Fibroblast of lung (primary cell): ENCODE results near the gene ACKR2. TPM values are rescaled to one million over a fixed set of nuclear protein-coding genes. Genes with fewer than 3 reads are reported as not detected.

ENCODE experiments used
- DNase-seq, 2 donors: peaks; one replicate each; pipeline versions ENCODE4 v3.0.0 to v3.0.0-alpha.2; 2010; ENCODE audit warnings: low read depth in 2 of 2
- H2AFZ ChIP-seq: 2 replicates; pipeline ENCODE4 v1.5.1; 2012; ENCODE audit warnings: low read length, control low read depth, inconsistent platforms
- H3K27ac ChIP-seq: 2 replicates; pipeline ENCODE4 v1.5.1; 2011; ENCODE audit warnings: low read length, control low read depth; ENCODE audit not compliant: insufficient read depth
- H3K27me3 ChIP-seq: 2 replicates; pipeline ENCODE4 v1.5.1; 2011; ENCODE audit warnings: mild to moderate bottlenecking, low read length; ENCODE audit not compliant: control insufficient read depth, insufficient read depth
- H3K36me3 ChIP-seq: 2 replicates; pipeline ENCODE4 v1.5.1; 2011; ENCODE audit warnings: low read length; ENCODE audit not compliant: control insufficient read depth, insufficient read depth
- H3K4me1 ChIP-seq: 2 replicates; pipeline ENCODE4 v1.5.1; 2011; ENCODE audit warnings: low read length; ENCODE audit not compliant: control insufficient read depth, insufficient read depth; ENCODE audit errors: extremely low read depth
- H3K4me2 ChIP-seq: 2 replicates; pipeline ENCODE4 v1.5.1; 2011; ENCODE audit warnings: low read length, control low read depth; ENCODE audit not compliant: insufficient read depth; ENCODE audit errors: extremely low read depth
- H3K4me3 ChIP-seq, 4 experiments: fragments of 200-600 bp in 1 of 4; sonication (generic) in 1 of 4; replicated peaks in 1 of 4; 2 replicates each; pipeline ENCODE4 v1.5.1; 2011 to 2016; ENCODE audit warnings: low read length in 4 of 4, low read depth in 3 of 4, mild to moderate bottlenecking in 3 of 4, control low read depth in 2 of 4, inconsistent platforms in 1 of 4, mixed read lengths in 1 of 4; ENCODE audit not compliant: insufficient read depth in 1 of 4; ENCODE audit errors: control extremely low read depth in 1 of 4
- H3K79me2 ChIP-seq: 2 replicates; pipeline ENCODE4 v1.5.1; 2012; ENCODE audit warnings: mild to moderate bottlenecking, low read length, inconsistent platforms; ENCODE audit not compliant: control insufficient read depth, insufficient read depth
- H3K9ac ChIP-seq: 2 replicates; pipeline ENCODE4 v1.5.1; 2011; ENCODE audit warnings: mild to moderate bottlenecking, low read length, control low read depth; ENCODE audit not compliant: insufficient read depth
- H3K9me3 ChIP-seq: 2 replicates; pipeline ENCODE4 v1.5.1; 2012; ENCODE audit warnings: low read depth, low read length; ENCODE audit not compliant: control insufficient read depth, insufficient read depth
- H4K20me1 ChIP-seq: 2 replicates; pipeline ENCODE4 v1.5.1; 2011; ENCODE audit warnings: low read length; ENCODE audit not compliant: control insufficient read depth, insufficient read depth; ENCODE audit errors: extremely low read depth
- EZH2 ChIP-seq: IDR thresholded peaks from 2 replicates; pipeline ENCODE4 v1.5.1; 2012; ENCODE audit warnings: low read length, control low read depth, mild to moderate bottlenecking; ENCODE audit errors: missing control alignments
- polyA minus RNA-seq: library from RNA; depleted of rRNA, polyadenylated mRNA; stranded (reverse); fragments of >200 nt; gene quantifications from 2 replicates; pipeline ENCODE4 v1.2.3, GENCODE V29; 2011; ENCODE audit warnings: low replicate concordance
- polyA plus RNA-seq, 2 donors: library from polyadenylated mRNA; depleted of rRNA in 1 of 2; stranded (reverse) in 1 of 2; unstranded in 1 of 2; fragments of >200 nt; gene quantifications; 2 replicates each; pipeline ENCODE4 v1.2.1, GENCODE V29; 2011 to 2012; ENCODE audit warnings: missing spikeins in 1 of 2
- total RNA-seq: library from RNA; depleted of rRNA; stranded (reverse); fragments of >200 nt; gene quantifications from 2 replicates; pipeline ENCODE4 v1.2.1, GENCODE V29; 2014
- TF ChIP-seq, protein P1 (sequence below), 2 donors: IDR thresholded peaks in 1 of 2; conservative IDR thresholded peaks in 1 of 2; 1 replicate in 1 of 2; 2 replicates in 1 of 2; pipeline ENCODE4 v1.5.1; 2011 to 2012; ENCODE audit warnings: low read length in 2 of 2, control low read depth in 1 of 2, inconsistent platforms in 1 of 2, low read depth in 1 of 2, mild to moderate bottlenecking in 1 of 2

ACKR2 gene, protein sequence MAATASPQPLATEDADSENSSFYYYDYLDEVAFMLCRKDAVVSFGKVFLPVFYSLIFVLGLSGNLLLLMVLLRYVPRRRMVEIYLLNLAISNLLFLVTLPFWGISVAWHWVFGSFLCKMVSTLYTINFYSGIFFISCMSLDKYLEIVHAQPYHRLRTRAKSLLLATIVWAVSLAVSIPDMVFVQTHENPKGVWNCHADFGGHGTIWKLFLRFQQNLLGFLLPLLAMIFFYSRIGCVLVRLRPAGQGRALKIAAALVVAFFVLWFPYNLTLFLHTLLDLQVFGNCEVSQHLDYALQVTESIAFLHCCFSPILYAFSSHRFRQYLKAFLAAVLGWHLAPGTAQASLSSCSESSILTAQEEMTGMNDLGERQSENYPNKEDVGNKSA
- under 0.01 and 0.26 TPM in 2 replicates for total RNA-seq
- 0.12 and 0.19 TPM in 2 replicates for polyA plus RNA-seq
- 0.16 TPM in 1 of 2 replicates, not detected in the other for polyA plus RNA-seq (2012)
- polyA minus RNA-seq = not detected in 2 replicates

DNA sequence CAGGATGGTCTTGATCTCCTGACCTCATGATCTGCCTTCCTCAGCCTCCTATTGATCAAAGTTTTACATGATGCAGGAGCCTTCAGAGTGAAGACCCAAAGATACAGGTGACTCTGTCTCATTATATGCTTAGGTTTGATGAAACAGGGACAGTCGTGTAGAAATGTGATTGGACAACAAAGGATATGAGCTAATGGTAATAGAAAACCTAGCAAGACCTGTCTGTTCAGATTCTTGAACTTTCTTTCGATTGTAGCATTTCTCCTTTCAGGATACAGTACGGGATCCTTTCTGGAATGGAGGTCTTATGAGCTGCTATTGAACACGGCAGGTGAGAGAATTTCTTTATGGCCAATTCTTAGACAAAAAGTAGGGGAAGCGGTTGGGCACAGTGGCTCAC is at the start of gene ACKR2:
Gene ACKR2 (plus strand): TSS at position 244 of the 400 bp plus-strand sequence. CDS start 55,058 bp downstream, outside the sequence.
- Histone ChIP-seq H3K79me2 (no peaks in the 10 kb centered on the region), H3K9ac (no peak within 1 kb of the TSS), H3K27me3 (peaks cover 2% of the 10 kb centered on the region), H4K20me1 (no peaks in the 10 kb centered on the region), H3K4me2 (no peak within 1 kb of the TSS), H3K36me3 (no peaks in the 10 kb centered on the region), H3K9me3 (no peaks in the 10 kb centered on the region), H3K4me3 (no peak within 1 kb of the TSS), H3K4me1 (no peaks in the 10 kb centered on the region), H2AFZ (no peak within 1 kb of the TSS), H3K27ac (no peak within 1 kb of the TSS)
- TF ChIP-seq, protein P1, sequence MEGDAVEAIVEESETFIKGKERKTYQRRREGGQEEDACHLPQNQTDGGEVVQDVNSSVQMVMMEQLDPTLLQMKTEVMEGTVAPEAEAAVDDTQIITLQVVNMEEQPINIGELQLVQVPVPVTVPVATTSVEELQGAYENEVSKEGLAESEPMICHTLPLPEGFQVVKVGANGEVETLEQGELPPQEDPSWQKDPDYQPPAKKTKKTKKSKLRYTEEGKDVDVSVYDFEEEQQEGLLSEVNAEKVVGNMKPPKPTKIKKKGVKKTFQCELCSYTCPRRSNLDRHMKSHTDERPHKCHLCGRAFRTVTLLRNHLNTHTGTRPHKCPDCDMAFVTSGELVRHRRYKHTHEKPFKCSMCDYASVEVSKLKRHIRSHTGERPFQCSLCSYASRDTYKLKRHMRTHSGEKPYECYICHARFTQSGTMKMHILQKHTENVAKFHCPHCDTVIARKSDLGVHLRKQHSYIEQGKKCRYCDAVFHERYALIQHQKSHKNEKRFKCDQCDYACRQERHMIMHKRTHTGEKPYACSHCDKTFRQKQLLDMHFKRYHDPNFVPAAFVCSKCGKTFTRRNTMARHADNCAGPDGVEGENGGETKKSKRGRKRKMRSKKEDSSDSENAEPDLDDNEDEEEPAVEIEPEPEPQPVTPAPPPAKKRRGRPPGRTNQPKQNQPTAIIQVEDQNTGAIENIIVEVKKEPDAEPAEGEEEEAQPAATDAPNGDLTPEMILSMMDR (conservative IDR thresholded peaks at IDR 0.05 in 1 of 2, IDR thresholded peaks at IDR 0.05 in 1 of 2; ENCODE audit: low read depth in 1 of 2, low read length in 2 of 2) = no peak
- TF ChIP-seq EZH2 = no peak
- DNase-seq = no peak

DNA sequence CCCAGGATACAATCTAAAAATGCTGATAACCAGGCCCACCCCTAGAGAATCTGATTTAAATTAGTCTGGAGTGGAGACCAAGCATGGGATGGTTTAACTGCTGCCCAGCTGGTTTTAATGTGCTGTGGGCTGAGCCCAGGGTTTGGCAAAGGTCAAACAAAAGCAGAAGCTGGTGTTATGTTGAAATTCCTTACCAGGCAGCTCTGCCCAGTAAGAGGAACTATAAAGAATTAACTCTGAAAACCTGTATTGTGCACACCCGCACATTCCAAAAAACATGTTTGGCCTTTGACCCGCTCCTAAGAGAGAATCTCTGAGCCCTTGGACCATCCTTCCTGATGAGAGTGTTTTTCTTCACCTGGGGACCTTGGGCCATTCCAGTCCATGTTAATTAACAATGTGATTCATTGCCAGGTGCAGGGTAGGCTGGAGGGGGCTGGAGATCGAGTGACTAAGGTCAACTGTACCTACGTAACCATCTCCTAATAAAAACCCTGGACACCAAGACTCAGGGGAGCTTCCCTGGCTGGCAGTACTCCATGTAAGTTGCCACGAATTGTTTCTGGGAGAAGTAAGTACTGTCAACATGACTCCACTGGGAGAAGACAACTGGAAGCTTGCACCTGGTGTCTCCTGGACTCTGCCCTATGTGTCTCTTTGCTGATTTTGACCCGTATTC is 47.1 kb upstream of the ACKR2 start:
- no peak overlapping the region for H3K4me2 ChIP-seq
- H3K36me3 ChIP-seq = no peaks in the 10 kb centered on the region
- no peak overlapping the region for H3K4me3 ChIP-seq
- no peaks in the 10 kb centered on the region for H3K79me2 ChIP-seq
- peaks cover 4% of the 10 kb centered on the region for H3K4me1 ChIP-seq
- H3K9ac ChIP-seq = no peak overlapping the region
- no peak overlapping the region for H2AFZ ChIP-seq
- TF ChIP-seq, protein P1 (conservative IDR thresholded peaks at IDR 0.05 in 1 of 2, IDR thresholded peaks at IDR 0.05 in 1 of 2; ENCODE audit: low read depth in 1 of 2, low read length in 2 of 2) = no peak
- TF ChIP-seq EZH2 = no peak
- H3K9me3 ChIP-seq = no peaks in the 10 kb centered on the region
- H3K27me3 ChIP-seq = peaks cover 6% of the 10 kb centered on the region
- DNase-seq = no peak
- H4K20me1 ChIP-seq = no peaks in the 10 kb centered on the region
- H3K27ac ChIP-seq = no peak overlapping the region

- no peaks in the 10 kb centered on the region for H3K9me3 ChIP-seq
- H3K9ac ChIP-seq = no peak overlapping the region
- no peak overlapping the region for H3K27ac ChIP-seq
- H3K79me2 ChIP-seq = no peaks in the 10 kb centered on the region
- DNase-seq = peak; percentile 57 to 78
- no peaks in the 10 kb centered on the region for H3K36me3 ChIP-seq
- H3K4me2 ChIP-seq = no peak overlapping the region
- H2AFZ ChIP-seq = no peak overlapping the region
- H4K20me1 ChIP-seq = no peaks in the 10 kb centered on the region
- H3K27me3 ChIP-seq = peaks cover 6% of the 10 kb centered on the region
- TF ChIP-seq, protein P1 (conservative IDR thresholded peaks at IDR 0.05 in 1 of 2, IDR thresholded peaks at IDR 0.05 in 1 of 2; ENCODE audit: low read depth in 1 of 2, low read length in 2 of 2) = no peak
- no peak for TF ChIP-seq EZH2
- H3K4me1 ChIP-seq = peaks cover 4% of the 10 kb centered on the region
- no peak overlapping the region for H3K4me3 ChIP-seq
Measured at GRCh38 chr3:42763021-42763420, 46.2 kb upstream of the ACKR2 start.
